ENCODE measurements around the gene NTSR2.

The NTSR2 gene

GRCh38 chr2:11611251-11611650 lies 58.7 kb downstream of the NTSR2 start:
- no peaks in the 10 kb centered on the region for H3K9me3 ChIP-seq (replicated peaks in 1 of 11)
- H3K4me1 ChIP-seq: peaks cover 0 to 19% (median 0%) of the 10 kb centered on the region in 10 experiments; a peak in 7 of 20 replicates
- no peak for TF ChIP-seq Cebpa-rat (IDR thresholded peaks at IDR 0.05)
- no peak overlapping the region for H3K27ac ChIP-seq
- no peaks in the 10 kb centered on the region for H4K20me1 ChIP-seq
- H3K4me2 ChIP-seq: peak overlapping the region in 3 of 11 experiments; percentile 51 to 66 (median 64); a peak in 3 of 22 replicates
- H3K9ac ChIP-seq: no peak overlapping the region
- no peak overlapping the region for H3K4me3 ChIP-seq
- no peaks in the 10 kb centered on the region for H3K27me3 ChIP-seq
- H3K36me3 ChIP-seq: no peaks in the 10 kb centered on the region; a peak in 3 of 22 replicates

- Histone ChIP-seq H3K9me3 (replicated peaks in 1 of 11) (no peaks in the 10 kb centered on the region), H3K4me3 (no peak overlapping the region), H4K20me1 (no peaks in the 10 kb centered on the region), H3K36me3 (no peaks in the 10 kb centered on the region; a peak in 2 of 22 replicates), H3K27ac (no peak overlapping the region), H3K9ac (no peak overlapping the region), H3K27me3 (no peaks in the 10 kb centered on the region), H3K4me1 (peaks cover 0 to 19% (median 0%) of the 10 kb centered on the region in 10 experiments; a peak in 7 of 20 replicates), H3K4me2 (no peak overlapping the region)
- no peak for TF ChIP-seq Cebpa-rat (IDR thresholded peaks at IDR 0.05)
Measured at GRCh38 chr2:11610624-11611242, 59.3 kb downstream of the NTSR2 start.
